Prostate gland (tissue), 2 donors: ENCODE data around the gene PRKAA2.

ENCODE experiments used
- CTCF ChIP-seq, 4 experiments: fragments of 200-600 bp in 2 of 4; fragments of 450-650 bp in 2 of 4; sonication (generic) in 2 of 4; IDR thresholded peaks; 1 replicate in 3 of 4; 2 replicates in 1 of 4; pipeline ENCODE4 v1.5.1; 2016 to 2019; ENCODE audit warnings: antibody characterized with exemption in 4 of 4, mild to moderate bottlenecking in 2 of 4, moderate library complexity in 2 of 4
- POLR2A ChIP-seq: fragments of 450-650 bp; IDR thresholded peaks from one replicate; pipeline ENCODE4 v1.6.1; 2016; ENCODE audit warnings: antibody characterized with exemption, mild to moderate bottlenecking

DNA sequence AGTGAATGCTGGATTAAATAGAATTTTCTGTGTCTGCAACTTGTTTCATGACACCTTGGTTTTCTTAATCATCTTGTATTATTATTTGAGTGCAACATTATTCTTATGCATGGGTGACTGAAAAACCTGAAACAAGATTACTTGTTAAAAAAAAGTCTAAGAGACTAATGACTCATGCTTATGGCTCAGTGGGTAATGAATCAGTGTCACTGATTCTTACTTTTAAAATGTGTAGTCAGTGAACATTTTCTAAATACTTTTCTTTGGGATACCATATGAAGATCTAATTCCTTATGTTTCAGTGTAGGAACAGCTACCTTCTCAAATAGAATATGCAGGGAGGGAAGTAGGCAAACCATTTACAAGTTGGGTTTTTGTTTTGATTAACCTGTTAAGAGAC, 65.5 kb downstream of the PRKAA2 start:
- TF ChIP-seq CTCF (IDR thresholded peaks at IDR 0.05) (no peak), POLR2A (no peak)
